Astrocyte (in vitro differentiated cells and primary cell): Measurements from ENCODE around the gene PRMT9. TPM values are rescaled to one million over a fixed set of nuclear protein-coding genes. Genes with fewer than 3 reads are reported as not detected.

Experiments used
- DNase-seq: peaks from one replicate; pipeline ENCODE4 v3.0.0-alpha.2; 2010; ENCODE audit warnings: low read depth
- FAIRE-seq: peaks from 2 replicates; lab custom pipeline; 2011; peaks lifted over from hg19 to GRCh38; lab: Jason Lieb, UNC
- H2AFZ ChIP-seq: 2 replicates; pipeline ENCODE4 v1.6.0; 2012; ENCODE audit warnings: low read depth, low read length, inconsistent platforms
- H3K27ac ChIP-seq: 2 replicates; pipeline ENCODE4 v1.5.1; 2011; ENCODE audit warnings: low read depth, low read length, inconsistent platforms
- H3K27me3 ChIP-seq: 2 replicates; pipeline ENCODE4 v1.6.0; 2011; ENCODE audit warnings: low read length, inconsistent platforms; ENCODE audit not compliant: insufficient read depth
- H3K36me3 ChIP-seq: 2 replicates; pipeline ENCODE4 v1.5.1; 2011; ENCODE audit warnings: low read length, inconsistent platforms; ENCODE audit not compliant: insufficient read depth
- H3K4me1 ChIP-seq: 2 replicates; pipeline ENCODE4 v1.5.1; 2011; ENCODE audit warnings: low read length, inconsistent platforms; ENCODE audit not compliant: insufficient read depth
- H3K4me2 ChIP-seq: 2 replicates; pipeline ENCODE4 v1.6.0; 2012; ENCODE audit warnings: low read length, inconsistent platforms
- H3K4me3 ChIP-seq: 2 replicates; pipeline ENCODE4 v1.5.1; 2011; ENCODE audit warnings: low read depth, mild to moderate bottlenecking, low read length, inconsistent platforms; ENCODE audit not compliant: insufficient read depth
- H3K79me2 ChIP-seq: 2 replicates; pipeline ENCODE4 v1.6.0; 2012; ENCODE audit warnings: mild to moderate bottlenecking, low read length, inconsistent platforms; ENCODE audit not compliant: insufficient read depth
- H3K9ac ChIP-seq: 2 replicates; pipeline ENCODE4 v1.6.0; 2012; ENCODE audit warnings: mild to moderate bottlenecking, low read length, inconsistent platforms
- H3K9me3 ChIP-seq: 2 replicates; pipeline ENCODE4 v1.5.1; 2012; ENCODE audit warnings: low read depth, mild to moderate bottlenecking, low read length, inconsistent platforms; ENCODE audit not compliant: insufficient read depth
- H4K20me1 ChIP-seq: 2 replicates; pipeline ENCODE4 v1.6.0; 2012; ENCODE audit warnings: low read length, inconsistent platforms; ENCODE audit not compliant: insufficient read depth
- H3K27ac Mint-ChIP-seq: one replicate; pipeline ENCODE4 v1.8.0; 2021; ENCODE audit warnings: mild to moderate bottlenecking, mixed read lengths; ENCODE audit not compliant: unreplicated experiment
- H3K27me3 Mint-ChIP-seq: one replicate; pipeline ENCODE4 v1.8.0; 2021; ENCODE audit warnings: low read depth, mixed read lengths; ENCODE audit not compliant: unreplicated experiment
- H3K36me3 Mint-ChIP-seq: one replicate; pipeline ENCODE4 v1.8.0; 2021; ENCODE audit warnings: low read depth, mixed read lengths; ENCODE audit not compliant: unreplicated experiment
- H3K4me1 Mint-ChIP-seq: one replicate; pipeline ENCODE4 v1.8.0; 2021; ENCODE audit warnings: low read depth, mixed read lengths; ENCODE audit not compliant: unreplicated experiment
- H3K4me3 Mint-ChIP-seq: one replicate; pipeline ENCODE4 v1.8.0; 2021; ENCODE audit warnings: mild to moderate bottlenecking, moderate library complexity, mixed read lengths; ENCODE audit not compliant: unreplicated experiment
- H3K9me3 Mint-ChIP-seq: one replicate; pipeline ENCODE4 v1.8.0; 2021; ENCODE audit warnings: mild to moderate bottlenecking, mixed read lengths; ENCODE audit not compliant: unreplicated experiment
- EZH2 ChIP-seq: IDR thresholded peaks from 2 replicates; pipeline ENCODE4 v1.6.1; 2012; ENCODE audit warnings: mild to moderate bottlenecking, low read length, inconsistent platforms; ENCODE audit not compliant: insufficient read depth
- total RNA-seq: library from RNA; stranded (reverse); gene quantifications from 2 replicates; pipeline ENCODE4 v1.2.1, GENCODE V29; 2021
- TF ChIP-seq, protein P1 (sequence below): IDR thresholded peaks from 2 replicates; pipeline ENCODE4 v1.5.1; 2011; ENCODE audit warnings: low read depth, mild to moderate bottlenecking, inconsistent platforms, low read length, moderate library complexity; ENCODE audit not compliant: insufficient read depth

Gene PRMT9
- total RNA-seq, 1 donor from 2014 or later = 8.4 TPM

DNA sequence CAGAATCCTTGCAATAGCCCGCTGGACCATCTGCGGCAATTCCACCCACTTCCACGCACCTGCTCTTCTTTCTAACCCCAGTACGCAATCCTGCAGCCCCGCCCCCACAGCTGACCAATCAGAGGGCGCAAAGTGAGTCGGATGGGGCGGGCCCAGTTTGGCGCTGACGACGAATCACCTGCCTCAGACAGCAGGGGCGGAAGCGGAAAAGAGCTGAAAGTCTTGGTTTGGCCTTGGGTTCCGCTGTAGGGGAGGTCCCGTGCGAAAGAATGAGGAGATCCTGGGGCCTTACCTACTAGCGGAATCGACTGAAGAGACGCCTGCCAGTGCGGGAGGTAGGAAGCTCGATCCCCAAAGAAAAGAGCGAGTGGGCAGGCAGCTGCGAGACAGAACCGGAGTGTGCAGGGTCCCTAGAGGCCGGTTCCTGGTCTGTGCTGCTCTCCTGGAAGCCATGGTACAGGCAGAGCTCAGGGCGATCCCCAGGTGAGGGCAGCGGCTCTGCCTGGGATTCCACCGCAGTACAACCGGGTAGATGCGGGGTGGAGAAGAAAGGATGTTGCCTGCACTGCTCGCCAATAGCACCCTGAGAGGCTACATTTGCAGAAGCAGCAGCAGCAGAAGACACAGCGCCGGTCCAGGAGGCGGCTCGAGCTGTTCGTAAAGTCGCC is 66.7 kb downstream of the PRMT9 start, which contains the start of gene TMEM184C:
Gene TMEM184C, plus strand, starts transcription at position 225 of the 668 bp plus-strand sequence. CDS start 560 bp downstream, outside the sequence.
- Mint-ChIP-seq H3K4me1 (peaks cover 11% of the 10 kb centered on the region), H3K9me3 (no peaks in the 10 kb centered on the region), H3K4me3 (peak within 1 kb of the TSS; percentile 99), H3K36me3 (no peaks in the 10 kb centered on the region), H3K27me3 (no peaks in the 10 kb centered on the region), H3K27ac (peak within 1 kb of the TSS; percentile 86)
- peaks cover 4% of the 10 kb centered on the region for H3K4me1 ChIP-seq
- no peaks in the 10 kb centered on the region for H3K9me3 ChIP-seq
- peak within 1 kb of the TSS; percentile 87 for H3K27ac ChIP-seq
- peak within 1 kb of the TSS; percentile 96 for H2AFZ ChIP-seq
- H3K27me3 ChIP-seq = no peaks in the 10 kb centered on the region
- H3K79me2 ChIP-seq = peaks cover 50% of the 10 kb centered on the region
- peaks cover 14% of the 10 kb centered on the region for H4K20me1 ChIP-seq
- peak within 1 kb of the TSS; percentile 97 for H3K4me3 ChIP-seq
- DNase-seq = peak; percentile 88
- peaks cover 2% of the 10 kb centered on the region for H3K36me3 ChIP-seq
- TF ChIP-seq EZH2 = no peak
- TF ChIP-seq, protein P1, sequence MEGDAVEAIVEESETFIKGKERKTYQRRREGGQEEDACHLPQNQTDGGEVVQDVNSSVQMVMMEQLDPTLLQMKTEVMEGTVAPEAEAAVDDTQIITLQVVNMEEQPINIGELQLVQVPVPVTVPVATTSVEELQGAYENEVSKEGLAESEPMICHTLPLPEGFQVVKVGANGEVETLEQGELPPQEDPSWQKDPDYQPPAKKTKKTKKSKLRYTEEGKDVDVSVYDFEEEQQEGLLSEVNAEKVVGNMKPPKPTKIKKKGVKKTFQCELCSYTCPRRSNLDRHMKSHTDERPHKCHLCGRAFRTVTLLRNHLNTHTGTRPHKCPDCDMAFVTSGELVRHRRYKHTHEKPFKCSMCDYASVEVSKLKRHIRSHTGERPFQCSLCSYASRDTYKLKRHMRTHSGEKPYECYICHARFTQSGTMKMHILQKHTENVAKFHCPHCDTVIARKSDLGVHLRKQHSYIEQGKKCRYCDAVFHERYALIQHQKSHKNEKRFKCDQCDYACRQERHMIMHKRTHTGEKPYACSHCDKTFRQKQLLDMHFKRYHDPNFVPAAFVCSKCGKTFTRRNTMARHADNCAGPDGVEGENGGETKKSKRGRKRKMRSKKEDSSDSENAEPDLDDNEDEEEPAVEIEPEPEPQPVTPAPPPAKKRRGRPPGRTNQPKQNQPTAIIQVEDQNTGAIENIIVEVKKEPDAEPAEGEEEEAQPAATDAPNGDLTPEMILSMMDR = no peak
- peak within 1 kb of the TSS; percentile 92 for H3K9ac ChIP-seq
- peak; percentile 73 for FAIRE-seq
- peak within 1 kb of the TSS; percentile 93 for H3K4me2 ChIP-seq

DNA sequence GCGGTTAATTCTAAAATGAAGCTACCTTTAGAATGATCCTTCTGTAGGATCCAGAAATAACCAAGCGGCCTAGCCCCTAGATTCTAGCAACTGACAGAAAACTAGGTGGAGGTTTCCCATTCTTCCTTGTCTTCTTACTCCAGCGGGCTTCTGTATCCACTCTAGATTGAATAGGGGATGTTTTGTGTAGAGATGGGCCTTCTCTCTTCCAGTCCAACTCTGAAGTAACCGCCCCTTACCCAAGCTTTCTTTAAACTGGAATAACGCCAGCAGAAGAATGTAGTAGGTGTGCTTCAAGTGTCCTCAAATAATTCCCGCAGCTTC is 67.2 kb downstream of the PRMT9 start:
- Mint-ChIP-seq H3K9me3 (no peaks in the 10 kb centered on the region), H3K36me3 (no peaks in the 10 kb centered on the region), H3K27me3 (no peaks in the 10 kb centered on the region), H3K4me3 (peak overlapping the region; percentile 99), H3K27ac (peak overlapping the region; percentile 86), H3K4me1 (peaks cover 11% of the 10 kb centered on the region)
- Histone ChIP-seq H3K9ac (peak overlapping the region; percentile 92), H3K27ac (no peak overlapping the region), H3K36me3 (peaks cover 2% of the 10 kb centered on the region), H3K4me2 (peak overlapping the region; percentile 93), H3K9me3 (no peaks in the 10 kb centered on the region), H3K4me1 (peaks cover 4% of the 10 kb centered on the region), H3K27me3 (no peaks in the 10 kb centered on the region), H3K79me2 (peaks cover 46% of the 10 kb centered on the region), H4K20me1 (peaks cover 14% of the 10 kb centered on the region), H3K4me3 (peak overlapping the region; percentile 97), H2AFZ (peak overlapping the region; percentile 96)
- no peak for DNase-seq
- no peak for FAIRE-seq
- TF ChIP-seq, protein P1 = no peak
- no peak for TF ChIP-seq EZH2

DNA sequence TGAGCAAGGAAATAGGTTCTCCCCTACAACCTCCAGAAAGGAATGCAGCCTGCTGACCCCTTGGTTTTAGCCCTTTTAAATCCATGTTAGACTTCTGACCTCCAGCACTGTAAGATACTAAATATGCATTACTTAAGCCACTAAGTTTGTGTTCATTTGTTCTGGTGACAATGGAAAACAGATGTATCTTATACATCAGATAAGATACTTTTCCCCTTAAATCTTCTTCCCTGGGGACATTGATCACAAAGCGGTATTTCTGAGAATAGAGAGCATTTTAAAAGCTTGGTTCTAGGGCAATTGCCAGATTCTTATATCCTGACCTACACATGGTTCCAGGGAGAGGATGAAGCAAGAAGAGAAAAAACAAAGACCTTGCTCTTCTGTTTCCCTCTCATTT is 73.3 kb downstream of the PRMT9 start:
- H3K4me1 Mint-ChIP-seq = peaks cover 8% of the 10 kb centered on the region
- H3K27ac Mint-ChIP-seq = no peak overlapping the region
- no peaks in the 10 kb centered on the region for H3K4me1 ChIP-seq
- H2AFZ ChIP-seq = no peak overlapping the region
- no peak overlapping the region for H3K9ac ChIP-seq
- H3K79me2 ChIP-seq = no peaks in the 10 kb centered on the region
- no peak overlapping the region for H3K4me3 ChIP-seq
- no peaks in the 10 kb centered on the region for H3K36me3 Mint-ChIP-seq
- H3K9me3 ChIP-seq = no peaks in the 10 kb centered on the region
- H3K27ac ChIP-seq = no peak overlapping the region
- H4K20me1 ChIP-seq = no peaks in the 10 kb centered on the region
- H3K4me3 Mint-ChIP-seq = no peak overlapping the region
- H3K4me2 ChIP-seq = no peak overlapping the region
- no peak for FAIRE-seq
- TF ChIP-seq, protein P1 = no peak
- no peaks in the 10 kb centered on the region for H3K36me3 ChIP-seq
- no peaks in the 10 kb centered on the region for H3K9me3 Mint-ChIP-seq
- no peaks in the 10 kb centered on the region for H3K27me3 ChIP-seq
- DNase-seq = no peak
- H3K27me3 Mint-ChIP-seq = peaks cover 1% of the 10 kb centered on the region
